KMS-11 (cell line): ENCODE measurements around the gene ZBTB11.
"Not testable (repeated sequence)": the region's sequence is repeated elsewhere in the genome, so short reads cannot be mapped to it uniquely, and the experiment has no call there.

ENCODE experiments used
- H2AFZ ChIP-seq: fragments of 200-600 bp; sonication (generic); 2 replicates; pipeline ENCODE4 v1.6.1; 2016; ENCODE audit warnings: antibody characterized with exemption, mixed run types, low read depth
- H3K27ac ChIP-seq: fragments of 200-600 bp; sonication (generic); 2 replicates; pipeline ENCODE4 v1.6.1; 2016; ENCODE audit warnings: mild to moderate bottlenecking, mixed run types
- H3K27me3 ChIP-seq: fragments of 200-600 bp; sonication (generic); 2 replicates; pipeline ENCODE4 v1.6.1; 2017; ENCODE audit warnings: mild to moderate bottlenecking, low read depth, mixed run types, moderate library complexity; ENCODE audit not compliant: insufficient read depth
- H3K36me3 ChIP-seq: fragments of 200-600 bp; sonication (generic); 2 replicates; pipeline ENCODE4 v1.6.1; 2017; ENCODE audit warnings: mild to moderate bottlenecking, mixed run types; ENCODE audit not compliant: insufficient read depth
- H3K4me1 ChIP-seq: fragments of 200-600 bp; sonication (generic); 2 replicates; pipeline ENCODE4 v1.6.1; 2016; ENCODE audit warnings: mild to moderate bottlenecking, low read depth, mixed run types; ENCODE audit not compliant: poor library complexity, severe bottlenecking
- H3K4me2 ChIP-seq: fragments of 200-600 bp; sonication (generic); 2 replicates; pipeline ENCODE4 v1.7.0; 2016; ENCODE audit warnings: mild to moderate bottlenecking, mixed run types
- H3K4me3 ChIP-seq: fragments of 200-600 bp; sonication (generic); IDR thresholded peaks from 2 replicates; pipeline ENCODE4 v1.6.1; 2017; ENCODE audit warnings: low read depth, low read length, mixed read lengths; ENCODE audit not compliant: insufficient read depth
- H3K79me2 ChIP-seq: fragments of 200-600 bp; sonication (generic); 2 replicates; pipeline ENCODE4 v1.6.1; 2016; ENCODE audit warnings: low read depth, mixed run types; ENCODE audit not compliant: insufficient read depth
- H3K9ac ChIP-seq: fragments of 200-600 bp; sonication (generic); 2 replicates; pipeline ENCODE4 v1.6.1; 2016; ENCODE audit warnings: mild to moderate bottlenecking, mixed run types
- H4K20me1 ChIP-seq: fragments of 200-600 bp; sonication (generic); 2 replicates; pipeline ENCODE4 v1.6.1; 2016; ENCODE audit warnings: mild to moderate bottlenecking, mixed run types; ENCODE audit not compliant: insufficient read depth
- CTCF ChIP-seq: fragments of 200-600 bp; sonication (generic); conservative IDR thresholded peaks from 2 replicates; pipeline ENCODE4 v1.6.1; 2017; ENCODE audit warnings: low read depth, mild to moderate bottlenecking, antibody characterized with exemption, low read length, moderate library complexity, mixed read lengths

Gene ZBTB11

GRCh38 chr3:101646726-101647125, 30.2 kb downstream of the ZBTB11 start:
- Histone ChIP-seq H3K27me3 (no peaks in the 10 kb centered on the region), H3K27ac (no peak overlapping the region), H3K79me2 (no peaks in the 10 kb centered on the region), H4K20me1 (no peaks in the 10 kb centered on the region), H3K36me3 (no peaks in the 10 kb centered on the region), H3K9ac (no peak overlapping the region), H3K4me1 (peaks cover 7% of the 10 kb centered on the region), H2AFZ (no peak overlapping the region), H3K4me3 (no peak overlapping the region), H3K4me2 (no peak overlapping the region)
- TF ChIP-seq CTCF: no peak

- H3K27ac ChIP-seq: no peak overlapping the region
- H3K9ac ChIP-seq: no peak overlapping the region
- H3K4me1 ChIP-seq: peaks cover 7% of the 10 kb centered on the region
- TF ChIP-seq CTCF: no peak
- no peaks in the 10 kb centered on the region for H3K36me3 ChIP-seq
- H2AFZ ChIP-seq: no peak overlapping the region
- H3K4me3 ChIP-seq: no peak overlapping the region
- H3K79me2 ChIP-seq: no peaks in the 10 kb centered on the region
- no peak overlapping the region for H3K4me2 ChIP-seq
- H4K20me1 ChIP-seq: no peaks in the 10 kb centered on the region
- H3K27me3 ChIP-seq: no peaks in the 10 kb centered on the region
Observed at GRCh38 chr3:101643861-101644613, 32.9 kb downstream of the ZBTB11 start.

- Histone ChIP-seq H3K79me2 (no peaks in the 10 kb centered on the region), H3K9ac (no peak overlapping the region), H2AFZ (no peak overlapping the region), H3K27me3 (no peaks in the 10 kb centered on the region), H3K36me3 (no peaks in the 10 kb centered on the region), H4K20me1 (no peaks in the 10 kb centered on the region), H3K4me2 (no peak overlapping the region), H3K27ac (no peak overlapping the region), H3K4me3 (no peak overlapping the region), H3K4me1 (peaks cover 7% of the 10 kb centered on the region)
- no peak for TF ChIP-seq CTCF
Observed at GRCh38 chr3:101643009-101643844, 33.7 kb downstream of the ZBTB11 start.

GRCh38 chr3:101642441-101642840, 34.5 kb downstream of the ZBTB11 start:
- Histone ChIP-seq H3K4me3 (no peak overlapping the region), H3K36me3 (no peaks in the 10 kb centered on the region), H3K9ac (no peak overlapping the region), H4K20me1 (no peaks in the 10 kb centered on the region), H3K27ac (no peak overlapping the region), H2AFZ (no peak overlapping the region), H3K4me2 (no peak overlapping the region), H3K4me1 (peaks cover 7% of the 10 kb centered on the region), H3K27me3 (no peaks in the 10 kb centered on the region), H3K79me2 (no peaks in the 10 kb centered on the region)
- no peak for TF ChIP-seq CTCF

- not testable (repeated sequence) for H3K27me3 ChIP-seq, H3K27ac ChIP-seq, H2AFZ ChIP-seq, H4K20me1 ChIP-seq, H3K9ac ChIP-seq, H3K79me2 ChIP-seq, H3K4me3 ChIP-seq, H3K4me2 ChIP-seq, H3K4me1 ChIP-seq, H3K36me3 ChIP-seq
Observed at GRCh38 chr3:101641397-101642115, 35.4 kb downstream of the ZBTB11 start.
